ENCODE data around the gene PTPRH.
"Not testable (repeated sequence)": the region's sequence is repeated elsewhere in the genome, so short reads cannot be mapped to it uniquely, and the experiment has no call there.

PTPRH gene

GRCh38 chr19:55209693-55210472, 582 bp upstream of the PTPRH start:
- no peak for DNase-seq (ENCODE audit: low spot score)
- no peak for TF ChIP-seq CTCF (IDR thresholded peaks at IDR 0.05; ENCODE audit: extremely low read depth, insufficient read depth, missing control alignments)
- in situ Hi-C loops (cut with MboI; ENCODE audit: low pct_unique_long_range_greater_than_20kb, low sequenced_read_pairs, unreplicated experiment) = no loop called here

- no peak for DNase-seq (ENCODE audit: low spot score)
- in situ Hi-C loops (cut with MboI; ENCODE audit: low pct_unique_long_range_greater_than_20kb, low sequenced_read_pairs, unreplicated experiment) = no loop called here
- no peak for TF ChIP-seq CTCF (IDR thresholded peaks at IDR 0.05; ENCODE audit: extremely low read depth, insufficient read depth, missing control alignments)
Measured at GRCh38 chr19:55206664-55207500, 2.4 kb downstream of the PTPRH start.

GRCh38 chr19:55202199-55202598, 7.1 kb downstream of the PTPRH start:
- in situ Hi-C loops (cut with MboI; ENCODE audit: low pct_unique_long_range_greater_than_20kb, low sequenced_read_pairs, unreplicated experiment); DNase-seq (ENCODE audit: low spot score): not testable (repeated sequence)
- peak; percentile 14 for TF ChIP-seq CTCF (IDR thresholded peaks at IDR 0.05; ENCODE audit: extremely low read depth, insufficient read depth, missing control alignments)

- in situ Hi-C loops (cut with MboI; ENCODE audit: low pct_unique_long_range_greater_than_20kb, low sequenced_read_pairs, unreplicated experiment) = no loop called here
- no peak for DNase-seq (ENCODE audit: low spot score)
- TF ChIP-seq CTCF (IDR thresholded peaks at IDR 0.05; ENCODE audit: extremely low read depth, insufficient read depth, missing control alignments) = no peak
Measured at GRCh38 chr19:55199620-55200204, 9.6 kb downstream of the PTPRH start.

GRCh38 chr19:55198651-55199050, 10.7 kb downstream of the PTPRH start:
- DNase-seq (ENCODE audit: low spot score) = no peak
- TF ChIP-seq CTCF (IDR thresholded peaks at IDR 0.05; ENCODE audit: extremely low read depth, insufficient read depth, missing control alignments) = no peak
- in situ Hi-C loops (cut with MboI; ENCODE audit: low pct_unique_long_range_greater_than_20kb, low sequenced_read_pairs, unreplicated experiment) = no loop called here

- DNase-seq (ENCODE audit: low spot score) = no peak
- in situ Hi-C loops (cut with MboI; ENCODE audit: low pct_unique_long_range_greater_than_20kb, low sequenced_read_pairs, unreplicated experiment) = no loop called here
- no peak for TF ChIP-seq CTCF (IDR thresholded peaks at IDR 0.05; ENCODE audit: extremely low read depth, insufficient read depth, missing control alignments)
Measured at GRCh38 chr19:55197528-55197927, 11.8 kb downstream of the PTPRH start.

Measured in GM13977 (cell line).